Measurements from ENCODE around the gene LZTR1.

DNA sequence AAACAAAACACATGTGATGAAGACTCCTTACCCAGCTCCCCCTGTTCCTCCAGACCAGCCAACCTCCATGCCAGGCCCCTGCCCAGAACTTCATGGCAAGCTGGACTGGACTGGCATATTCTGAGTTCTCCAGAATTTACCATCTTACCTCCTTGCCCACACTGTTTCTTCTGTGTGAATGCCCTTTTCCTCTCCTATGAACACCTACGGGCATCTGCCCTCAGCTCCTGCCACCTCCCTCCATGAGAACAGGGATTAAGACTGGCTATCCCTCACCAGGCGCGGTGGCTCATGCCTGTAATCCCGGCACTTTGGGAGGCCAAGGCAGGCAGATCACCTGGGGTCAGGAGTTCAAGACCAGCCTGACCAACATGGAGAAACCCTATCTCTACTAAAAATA, 21.5 kb upstream of the LZTR1 start:
- TF ChIP-seq, protein P1, sequence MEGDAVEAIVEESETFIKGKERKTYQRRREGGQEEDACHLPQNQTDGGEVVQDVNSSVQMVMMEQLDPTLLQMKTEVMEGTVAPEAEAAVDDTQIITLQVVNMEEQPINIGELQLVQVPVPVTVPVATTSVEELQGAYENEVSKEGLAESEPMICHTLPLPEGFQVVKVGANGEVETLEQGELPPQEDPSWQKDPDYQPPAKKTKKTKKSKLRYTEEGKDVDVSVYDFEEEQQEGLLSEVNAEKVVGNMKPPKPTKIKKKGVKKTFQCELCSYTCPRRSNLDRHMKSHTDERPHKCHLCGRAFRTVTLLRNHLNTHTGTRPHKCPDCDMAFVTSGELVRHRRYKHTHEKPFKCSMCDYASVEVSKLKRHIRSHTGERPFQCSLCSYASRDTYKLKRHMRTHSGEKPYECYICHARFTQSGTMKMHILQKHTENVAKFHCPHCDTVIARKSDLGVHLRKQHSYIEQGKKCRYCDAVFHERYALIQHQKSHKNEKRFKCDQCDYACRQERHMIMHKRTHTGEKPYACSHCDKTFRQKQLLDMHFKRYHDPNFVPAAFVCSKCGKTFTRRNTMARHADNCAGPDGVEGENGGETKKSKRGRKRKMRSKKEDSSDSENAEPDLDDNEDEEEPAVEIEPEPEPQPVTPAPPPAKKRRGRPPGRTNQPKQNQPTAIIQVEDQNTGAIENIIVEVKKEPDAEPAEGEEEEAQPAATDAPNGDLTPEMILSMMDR (IDR thresholded peaks at IDR 0.05), result no peak
- no peak for TF ChIP-seq POLR2A (IDR thresholded peaks at IDR 0.05)

Data from sigmoid colon (tissue), 3 donors.